Kidney epithelial cell (primary cell): Measurements from ENCODE around the gene WDPCP. TPM values are rescaled to one million over a fixed set of nuclear protein-coding genes. Genes with fewer than 3 reads are reported as not detected.

Experiments
- DNase-seq: peaks from one replicate; pipeline ENCODE4 v3.0.0-alpha.2; 2010; ENCODE audit warnings: low read depth
- H3K27me3 ChIP-seq: 2 replicates; pipeline ENCODE4 v1.6.0; 2011; ENCODE audit warnings: low read length; ENCODE audit not compliant: control insufficient read depth, insufficient read depth
- H3K36me3 ChIP-seq: 2 replicates; pipeline ENCODE4 v1.5.1; 2011; ENCODE audit warnings: low read length; ENCODE audit not compliant: control insufficient read depth, insufficient read depth
- H3K4me3 ChIP-seq: 2 replicates; pipeline ENCODE4 v1.5.1; 2011; ENCODE audit warnings: low read depth, mild to moderate bottlenecking, control low read depth, low read length
- CTCF ChIP-seq: IDR thresholded peaks from 2 replicates; pipeline ENCODE4 v1.5.1; 2011; ENCODE audit warnings: mild to moderate bottlenecking, moderate library complexity, low read length, control low read depth, inconsistent platforms; ENCODE audit not compliant: insufficient read depth, poor library complexity, severe bottlenecking
- total RNA-seq: library from RNA; depleted of rRNA; stranded (reverse); fragments of >200 nt; gene quantifications from 2 replicates; pipeline ENCODE4 v1.2.3, GENCODE V29; 2015

Gene WDPCP
- total RNA-seq, 1 donor from 2014 or later, result 3.3 TPM

GRCh38 chr2:63622751-63623150 lies 34.5 kb upstream of the WDPCP start:
- Histone ChIP-seq H3K36me3 (no peaks in the 10 kb centered on the region), H3K4me3 (no peak overlapping the region), H3K27me3 (no peaks in the 10 kb centered on the region)
- no peak for TF ChIP-seq CTCF
- no peak for DNase-seq

GRCh38 chr2:63619328-63619727 lies 31.1 kb upstream of the WDPCP start:
- Histone ChIP-seq H3K4me3 (no peak overlapping the region), H3K36me3 (no peaks in the 10 kb centered on the region), H3K27me3 (no peaks in the 10 kb centered on the region)
- no peak for TF ChIP-seq CTCF
- no peak for DNase-seq

- DNase-seq, result no peak
- H3K36me3 ChIP-seq, result no peaks in the 10 kb centered on the region
- no peak for TF ChIP-seq CTCF
- no peaks in the 10 kb centered on the region for H3K27me3 ChIP-seq
- no peak overlapping the region for H3K4me3 ChIP-seq
Measured at GRCh38 chr2:63617366-63617765, 29.1 kb upstream of the WDPCP start.

GRCh38 chr2:63614983-63615945 lies 27.0 kb upstream of the WDPCP start:
- Histone ChIP-seq H3K4me3 (no peak overlapping the region), H3K36me3 (no peaks in the 10 kb centered on the region), H3K27me3 (no peaks in the 10 kb centered on the region)
- peak; percentile 31 for DNase-seq
- TF ChIP-seq CTCF, result no peak

GRCh38 chr2:63614448-63614968 lies 26.2 kb upstream of the WDPCP start:
- Histone ChIP-seq H3K27me3 (no peaks in the 10 kb centered on the region), H3K4me3 (no peak overlapping the region), H3K36me3 (no peaks in the 10 kb centered on the region)
- TF ChIP-seq CTCF, result no peak
- DNase-seq, result peak; percentile 86
